Right cardiac atrium (tissue), 5 donors: ENCODE measurements around the gene H2BK1. TPM values are rescaled to one million over a fixed set of nuclear protein-coding genes. Genes with fewer than 3 reads are reported as not detected.

Experiments used
- ATAC-seq, 2 donors: fragments of 200-7000 bp; cut with Tn5 transposase; one replicate each; pipeline versions ENCODE4 v1.8.0 to v1.9.1; 2020; ENCODE audit warnings: moderate library complexity in 2 of 2, mild to moderate bottlenecking in 1 of 2
- DNase-seq, 3 donors: peaks; one replicate each; pipeline ENCODE4 v3.0.0-alpha.2; 2020
- H3K27ac ChIP-seq: one replicate; pipeline ENCODE4 v1.5.1; 2013; ENCODE audit warnings: mild to moderate bottlenecking, low read length, control low read depth, moderate library complexity
- H3K27me3 ChIP-seq: one replicate; pipeline ENCODE4 v1.6.1; 2013; ENCODE audit not compliant: control insufficient read depth, insufficient read depth
- H3K4me1 ChIP-seq: one replicate; pipeline ENCODE4 v1.6.1; 2013; ENCODE audit warnings: low read length; ENCODE audit not compliant: control insufficient read depth, insufficient read depth
- H3K4me3 ChIP-seq: one replicate; pipeline ENCODE4 v1.5.1; 2013; ENCODE audit warnings: low read length, control low read depth
- H3K9me3 ChIP-seq: one replicate; pipeline ENCODE4 v1.6.1; 2013; ENCODE audit warnings: low read length; ENCODE audit not compliant: control insufficient read depth
- WGBS: extraction: QIAGEN DNeasy Blood & Tissue Kit; methylation state at CpG from one replicate; pipeline ENCODE4 v1.1.7; 2013; 5-methylcytosine and 5-hydroxymethylcytosine counted together
- intact Hi-C, 4 donors: fragments of 100-400 bp; cut with DNase I; formaldehyde crosslinking; loops; one replicate each; pipeline versions ENCODE4 v1.11.0 to v1.14.0; 2022 to 2023
- polyA plus RNA-seq: library from polyadenylated mRNA; stranded (reverse); fragments of 200-250 nt; gene quantifications from one replicate; pipeline ENCODE4 v1.2.3, GENCODE V29; 2013
- total RNA-seq, 4 donors: library from RNA; stranded (reverse); fragmentation: NEBNext Ultra II Directional; extraction: Animal tissue kit (Norgen Biotek cat#: 25700); gene quantifications; one replicate each; pipeline ENCODE4 v1.2.1, GENCODE V29; 2021
- donor health status: healthy with polysubstance abuse.
- donor health status: DM: no; HTN: yes; CAD: no.
- donor health status: DM: no; HTN: no; CAD: no.
- donor health status: DM: no; HTN: yes; CAD: no; lungs with severe emphysema.
- donor health status: DM: yes; HTN: yes; CAD: no.

Gene H2BK1
- total and polyA plus RNA-seq, 5 donors, result not detected

DNA sequence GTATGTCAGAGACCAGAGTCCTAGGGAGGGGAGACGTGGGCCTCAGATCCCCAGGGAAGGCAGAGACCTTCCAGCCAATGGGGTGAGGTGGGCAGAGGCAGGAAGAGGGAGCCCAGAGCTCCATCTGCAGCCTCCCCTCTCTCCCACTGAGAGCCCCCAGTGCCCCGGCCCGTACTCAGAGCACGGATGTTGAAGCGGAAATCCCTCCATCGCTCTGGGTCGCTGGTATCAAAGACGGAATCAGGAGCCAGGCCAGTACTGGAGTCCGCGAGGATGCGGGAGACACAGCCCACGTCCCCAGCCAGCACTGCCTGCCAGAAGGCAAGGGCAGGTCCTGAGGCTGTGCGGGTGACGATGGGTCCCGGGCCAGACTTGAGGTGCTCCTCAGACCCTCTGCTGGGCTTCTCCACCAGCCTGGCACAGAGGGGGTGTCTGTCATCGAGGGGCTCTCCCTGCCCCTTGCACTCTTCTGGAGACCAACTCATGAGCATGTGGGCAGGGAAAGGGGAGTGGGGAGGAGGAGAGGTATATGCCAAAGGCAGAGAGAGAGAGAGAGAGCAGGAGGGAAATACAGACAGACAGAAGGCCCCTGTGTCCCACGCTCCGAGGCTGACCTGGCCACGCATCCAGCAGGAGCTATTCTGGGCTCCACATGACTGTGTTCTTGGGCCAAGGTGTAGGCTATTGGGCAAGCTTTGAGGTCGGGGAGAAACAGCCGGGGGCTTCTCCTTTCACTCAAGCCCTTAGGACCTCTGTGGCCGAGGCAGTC is 23.5 kb downstream of the H2BK1 start, which contains the start of gene ASB10:
TSS of gene ASB10 (minus strand) at position 611 of the 769 bp plus-strand sequence. CDS start at position 491, 120 bp downstream.
- 55% methylated on average over 22 of the region's 22 CpGs for WGBS
- Histone ChIP-seq H3K4me1 (no peaks in the 10 kb centered on the region), H3K27me3 (no peaks in the 10 kb centered on the region), H3K4me3 (peak within 1 kb of the TSS; percentile 8), H3K27ac (peak within 1 kb of the TSS; percentile 85), H3K9me3 (no peaks in the 10 kb centered on the region)
- DNase-seq, result peak in 1 of 3 donors; percentile 60
- intact Hi-C loops, result no loop called here
- ATAC-seq, result peak; percentile 77 to 78

DNA sequence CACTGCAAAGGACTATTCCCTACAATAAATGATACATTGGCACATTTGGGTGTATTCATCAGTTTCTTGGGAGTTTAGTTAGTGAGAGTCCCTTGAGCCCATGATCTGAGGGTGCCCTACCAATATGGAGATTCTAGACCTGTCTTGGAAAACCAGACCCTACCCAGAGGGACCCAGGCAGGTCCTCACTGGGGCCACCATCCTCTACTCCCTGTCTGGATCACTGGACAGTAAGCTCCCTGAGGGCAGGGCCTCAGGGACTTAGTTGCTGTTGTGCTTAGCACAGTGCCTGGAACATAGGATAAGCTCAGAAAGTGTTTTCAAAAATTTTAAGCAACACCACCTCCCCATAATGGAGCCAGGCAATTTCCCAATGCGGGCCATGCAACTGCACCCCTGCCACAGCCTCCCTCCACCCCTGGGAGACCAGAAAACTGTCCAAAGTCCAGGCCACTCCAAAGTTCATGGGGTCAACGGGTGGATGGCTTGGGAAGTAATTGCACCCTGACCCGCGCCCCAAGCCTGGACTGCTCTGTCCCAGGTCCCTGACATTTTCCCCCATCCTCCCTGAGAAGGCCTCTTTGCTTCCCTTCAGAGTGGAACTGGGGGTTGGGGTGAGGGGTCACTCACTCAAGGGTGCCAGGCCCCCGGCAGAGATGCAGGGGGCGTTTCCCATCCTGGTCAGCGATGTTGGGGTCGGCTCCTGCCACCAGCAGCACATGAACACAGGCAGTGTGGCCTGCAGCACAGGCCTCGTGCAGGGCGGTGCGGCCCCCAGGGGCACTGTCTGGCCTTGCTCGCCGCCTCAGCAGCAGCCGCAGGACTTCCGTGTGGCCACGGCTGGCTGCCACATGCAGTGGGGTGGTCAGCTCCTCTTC is 24.3 kb downstream of the H2BK1 start:
- H3K4me1 ChIP-seq, result no peaks in the 10 kb centered on the region
- peak in 1 of 3 donors; percentile 64 for DNase-seq
- 70% methylated on average over 16 of the region's 16 CpGs for WGBS
- H3K27ac ChIP-seq, result no peak overlapping the region
- no peaks in the 10 kb centered on the region for H3K9me3 ChIP-seq
- no peak overlapping the region for H3K4me3 ChIP-seq
- intact Hi-C loops, result no loop called here
- no peaks in the 10 kb centered on the region for H3K27me3 ChIP-seq
- peak; percentile 11 to 22 for ATAC-seq

DNA sequence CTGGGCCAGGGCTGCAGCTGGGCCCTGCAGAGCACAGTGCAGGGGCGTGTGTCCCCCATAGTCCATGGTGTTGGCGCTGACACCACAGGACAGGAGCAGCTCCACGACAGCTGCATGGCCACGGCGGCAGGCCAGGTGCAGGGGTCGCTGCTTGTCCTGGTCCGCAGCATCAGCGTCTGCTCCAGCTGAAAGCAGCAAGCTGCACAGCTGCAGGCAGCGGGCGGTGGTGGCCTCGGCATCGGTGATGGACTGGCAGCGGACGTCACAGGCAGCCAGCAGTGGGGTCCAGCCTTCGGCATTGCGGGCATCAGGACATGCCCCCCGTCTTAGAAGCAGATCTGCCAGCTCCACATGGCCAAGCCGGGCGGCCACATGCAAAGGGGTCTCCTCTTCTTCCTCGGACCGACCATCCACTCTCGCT is 29.3 kb downstream of the H2BK1 start:
- no peak overlapping the region for H3K27ac ChIP-seq
- H3K4me1 ChIP-seq, result no peaks in the 10 kb centered on the region
- WGBS, result 86% methylated on average over 22 of the region's 22 CpGs
- intact Hi-C loops, result no loop called here
- H3K9me3 ChIP-seq, result no peaks in the 10 kb centered on the region
- no peaks in the 10 kb centered on the region for H3K27me3 ChIP-seq
- ATAC-seq, result no peak
- no peak for DNase-seq
- H3K4me3 ChIP-seq, result no peak overlapping the region

DNA sequence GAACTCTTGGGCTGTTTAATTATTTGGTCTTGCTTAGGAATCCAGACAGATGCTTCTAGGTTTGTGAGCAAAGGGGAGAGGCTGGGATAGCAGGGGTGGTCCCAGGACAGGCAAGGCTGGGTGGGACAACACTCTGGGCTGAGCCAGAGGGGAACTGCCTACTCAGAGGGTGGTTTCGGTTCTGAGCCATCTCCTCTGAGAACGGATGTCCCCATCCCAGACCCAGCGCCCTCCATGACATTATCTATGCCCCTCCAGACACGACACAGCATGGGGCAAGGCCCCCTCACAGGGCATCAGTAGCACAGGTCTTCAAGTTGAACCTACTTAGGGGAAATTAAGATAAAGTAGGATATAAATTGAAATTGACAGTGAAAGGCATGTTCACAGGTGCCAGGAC is 30.3 kb downstream of the H2BK1 start:
- no peaks in the 10 kb centered on the region for H3K27me3 ChIP-seq

DNA sequence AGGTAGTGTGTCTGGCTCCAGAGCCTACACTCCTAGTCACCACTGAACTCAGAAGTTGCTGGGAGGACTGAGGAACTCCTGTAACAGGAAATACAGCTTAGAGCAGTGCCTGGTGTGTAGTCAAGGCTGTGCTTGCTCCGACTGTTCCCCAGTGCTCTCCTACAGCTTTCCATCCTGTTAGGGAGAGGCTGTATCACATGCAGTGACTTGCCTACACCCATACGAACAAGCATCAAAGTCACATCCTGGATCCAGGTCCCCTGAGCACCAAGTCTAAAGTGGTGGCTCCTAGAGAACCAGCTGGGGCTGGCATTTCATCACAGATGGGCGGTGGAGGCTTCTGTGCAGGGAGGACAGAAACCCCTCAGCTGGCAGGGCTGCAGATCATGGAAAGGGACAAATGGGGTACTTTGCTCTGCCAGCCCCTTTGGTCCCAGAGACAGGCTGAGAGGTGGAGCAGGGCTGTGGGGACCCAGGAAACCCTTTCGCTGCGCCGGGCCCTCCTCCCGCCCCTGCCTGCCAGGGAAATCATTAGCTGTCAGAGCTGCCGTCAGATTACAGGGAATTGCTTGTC is 30.9 kb downstream of the H2BK1 start:
- WGBS, result 79% methylated on average over 8 of the region's 8 CpGs
- intact Hi-C loops, result no loop called here
- Histone ChIP-seq H3K27ac (no peak overlapping the region), H3K4me3 (no peak overlapping the region), H3K27me3 (no peaks in the 10 kb centered on the region), H3K9me3 (no peaks in the 10 kb centered on the region), H3K4me1 (no peaks in the 10 kb centered on the region)
- ATAC-seq (no peak), DNase-seq (no peak)

More for the DNA sequence above, 30.3 kb downstream of the H2BK1 start:
- 73% methylated on average over 4 of the region's 4 CpGs for WGBS
- Histone ChIP-seq H3K27ac (no peak overlapping the region), H3K4me1 (no peaks in the 10 kb centered on the region), H3K9me3 (no peaks in the 10 kb centered on the region), H3K4me3 (no peak overlapping the region)
- ATAC-seq (no peak), DNase-seq (no peak)
- intact Hi-C loops, result no loop called here

DNA sequence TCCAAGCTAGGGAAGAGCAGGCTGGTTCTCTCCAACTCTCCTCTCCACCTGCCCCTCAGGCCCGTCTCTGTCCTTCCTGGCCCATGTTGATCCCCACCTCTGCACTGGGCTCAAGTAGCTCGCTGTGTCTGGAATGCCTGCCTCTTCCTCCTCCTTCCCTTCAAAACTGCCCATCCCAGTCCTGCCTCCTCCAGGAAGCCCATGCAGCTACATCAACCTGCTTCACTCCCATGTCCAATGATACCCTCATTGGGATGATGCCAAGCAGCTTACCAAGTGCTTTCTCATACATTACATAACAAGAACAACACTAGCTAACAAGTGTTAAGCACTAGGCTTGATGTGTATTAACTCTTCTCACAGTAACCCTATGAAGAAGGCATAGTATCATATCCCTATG is 31.5 kb downstream of the H2BK1 start:
- Histone ChIP-seq H3K27me3 (no peaks in the 10 kb centered on the region), H3K4me3 (no peak overlapping the region), H3K27ac (no peak overlapping the region), H3K4me1 (no peaks in the 10 kb centered on the region), H3K9me3 (no peaks in the 10 kb centered on the region)
- no peak for DNase-seq
- ATAC-seq, result no peak
- WGBS, result 62% methylated on average over 2 of the region's 2 CpGs
- intact Hi-C loops, result no loop called here

DNA sequence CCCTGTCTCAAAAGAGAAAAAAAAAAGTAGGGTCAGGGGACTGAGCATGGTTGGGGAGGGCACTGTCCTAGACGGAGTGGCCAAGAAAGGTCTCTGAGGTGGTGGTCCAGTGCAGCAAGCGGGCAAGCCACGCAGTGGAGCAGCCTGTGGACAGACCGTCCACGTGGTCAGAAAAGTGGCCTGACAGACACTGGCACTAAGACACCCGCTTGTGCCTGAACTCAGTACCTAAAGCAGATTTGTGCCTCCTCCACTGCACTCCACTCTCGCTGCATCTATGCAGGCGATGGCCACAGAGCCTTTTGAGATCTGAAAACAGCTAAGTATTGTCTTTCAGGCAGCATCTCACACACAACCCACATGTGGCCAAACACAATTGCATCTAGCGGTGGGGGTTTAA is 32.1 kb downstream of the H2BK1 start:
- Histone ChIP-seq H3K4me3 (no peak overlapping the region), H3K27me3 (no peaks in the 10 kb centered on the region), H3K27ac (no peak overlapping the region), H3K9me3 (no peaks in the 10 kb centered on the region), H3K4me1 (no peaks in the 10 kb centered on the region)
- ATAC-seq (no peak), DNase-seq (no peak)
- WGBS, result 86% methylated on average over 9 of the region's 9 CpGs
- intact Hi-C loops, result no loop called here

DNA sequence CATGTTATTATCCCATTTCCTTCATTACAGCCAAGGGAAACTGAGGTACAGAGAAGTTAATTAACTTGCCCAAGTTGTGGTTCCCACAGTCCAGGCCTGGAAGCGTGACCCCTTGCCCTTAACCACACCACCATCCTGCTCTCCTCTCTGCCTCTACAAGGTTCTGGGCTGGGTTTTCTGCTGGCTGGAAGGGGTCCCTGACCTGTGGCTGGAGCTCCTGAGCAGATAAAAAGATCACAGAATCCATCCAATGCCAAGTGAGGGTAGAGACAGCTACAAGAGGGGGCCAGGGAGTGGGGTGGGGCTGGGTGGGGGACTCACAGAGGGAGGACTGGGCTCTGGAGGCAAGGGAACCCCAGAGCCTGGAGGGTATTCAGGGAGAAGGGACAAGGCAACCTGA is 33.0 kb downstream of the H2BK1 start:
- H3K4me1 ChIP-seq, result no peaks in the 10 kb centered on the region
- ATAC-seq, result no peak
- H3K4me3 ChIP-seq, result no peak overlapping the region
- no peak for DNase-seq
- no peak overlapping the region for H3K27ac ChIP-seq
- H3K9me3 ChIP-seq, result no peaks in the 10 kb centered on the region
- 90% methylated on average over 1 of the region's 1 CpG for WGBS
- no peaks in the 10 kb centered on the region for H3K27me3 ChIP-seq
- intact Hi-C loops, result no loop called here

DNA sequence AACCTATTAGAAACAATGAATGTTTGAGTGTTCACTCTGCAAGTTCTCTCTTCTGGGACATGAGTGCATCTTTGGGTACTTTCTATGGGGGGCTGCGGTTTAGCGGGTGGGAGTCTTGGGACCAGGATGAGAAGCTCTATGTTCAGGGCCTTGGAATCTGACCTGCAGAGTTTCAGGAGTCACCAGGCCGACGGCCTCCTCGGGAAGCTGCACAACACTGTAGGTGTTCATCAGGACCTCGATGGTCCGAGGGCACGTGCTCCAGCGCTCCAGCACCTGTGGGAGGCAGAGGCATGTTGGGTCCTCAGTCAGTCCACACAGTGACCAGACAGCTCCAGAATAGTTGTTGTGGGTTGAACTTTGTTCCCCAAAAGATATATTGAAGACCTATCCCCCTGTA is 33.9 kb downstream of the H2BK1 start:
- Histone ChIP-seq H3K27ac (no peak overlapping the region), H3K4me3 (no peak overlapping the region), H3K27me3 (no peaks in the 10 kb centered on the region), H3K4me1 (no peaks in the 10 kb centered on the region), H3K9me3 (no peaks in the 10 kb centered on the region)
- intact Hi-C loops, result no loop called here
- DNase-seq (no peak), ATAC-seq (no peak)
- WGBS, result 87% methylated on average over 9 of the region's 9 CpGs

DNA sequence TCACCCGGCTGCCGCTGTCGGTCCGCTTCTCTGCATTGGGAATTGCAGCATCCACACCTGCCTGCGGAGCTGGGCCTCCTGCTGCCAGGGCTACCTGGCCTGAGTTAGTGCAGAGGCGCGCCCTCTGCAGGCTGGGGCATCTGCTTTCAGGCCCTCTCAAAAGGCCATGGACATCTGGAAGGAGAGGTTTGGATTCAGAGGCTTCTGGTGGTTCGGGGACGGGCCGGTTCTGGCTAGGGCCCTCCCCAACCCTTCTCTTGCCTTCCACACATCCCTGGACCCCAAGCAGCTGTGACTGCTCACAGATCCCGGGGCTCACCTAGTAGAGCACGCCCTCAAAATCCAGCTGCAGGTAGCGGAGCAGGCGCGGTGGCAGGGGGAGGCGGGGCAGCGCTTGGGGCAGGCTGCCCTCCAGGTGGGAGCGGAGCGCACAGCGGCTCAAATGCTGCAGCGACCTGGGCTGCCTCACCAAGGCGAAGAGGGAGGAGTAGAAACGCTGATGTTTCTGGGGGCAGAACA is 34.4 kb downstream of the H2BK1 start:
- no peak for ATAC-seq
- Histone ChIP-seq H3K4me1 (no peaks in the 10 kb centered on the region), H3K9me3 (no peaks in the 10 kb centered on the region), H3K27me3 (no peaks in the 10 kb centered on the region), H3K27ac (no peak overlapping the region), H3K4me3 (no peak overlapping the region)
- 81% methylated on average over 23 of the region's 23 CpGs for WGBS
- DNase-seq, result no peak
- intact Hi-C loops, result no loop called here
